Loucy (cell line): ENCODE measurements around the gene TBKBP1.

Source experiments
- H2AFZ ChIP-seq: fragments of 200-600 bp; sonication (generic); 2 replicates; pipeline ENCODE4 v1.6.0; 2016; ENCODE audit warnings: antibody characterized with exemption, mild to moderate bottlenecking, low read length, moderate library complexity
- H3F3A ChIP-seq: fragments of 200-600 bp; 2 replicates; pipeline ENCODE4 v1.6.0; 2016; ENCODE audit warnings: antibody characterized with exemption, low read depth, mild to moderate bottlenecking
- H3K27me3 ChIP-seq: fragments of 200-600 bp; sonication (generic); 2 replicates; pipeline ENCODE4 v1.6.1; 2014; ENCODE audit warnings: low read length, mild to moderate bottlenecking; ENCODE audit not compliant: insufficient read depth, poor library complexity, severe bottlenecking
- H3K36me3 ChIP-seq: fragments of 200-600 bp; sonication (generic); 2 replicates; pipeline ENCODE4 v1.6.1; 2016; ENCODE audit warnings: low read length; ENCODE audit not compliant: insufficient read depth
- H3K4me1 ChIP-seq: fragments of 200-600 bp; sonication (generic); 2 replicates; pipeline ENCODE4 v1.5.1; 2014; ENCODE audit warnings: low read length, mild to moderate bottlenecking; ENCODE audit not compliant: insufficient read depth, poor library complexity, severe bottlenecking
- H3K4me2 ChIP-seq: fragments of 200-600 bp; sonication (generic); 2 replicates; pipeline ENCODE4 v1.6.0; 2014; ENCODE audit warnings: antibody characterized with exemption, low read length, low read depth, mild to moderate bottlenecking; ENCODE audit not compliant: poor library complexity, severe bottlenecking
- H3K4me3 ChIP-seq: fragments of 200-600 bp; sonication (generic); 2 replicates; pipeline ENCODE4 v1.5.1; 2014; ENCODE audit warnings: low read length, mild to moderate bottlenecking, mixed read lengths; ENCODE audit not compliant: poor library complexity, severe bottlenecking
- H3K79me2 ChIP-seq: fragments of 200-600 bp; sonication (generic); 2 replicates; pipeline ENCODE4 v1.6.1; 2014; ENCODE audit warnings: low read length; ENCODE audit not compliant: insufficient read depth
- H3K9ac ChIP-seq: fragments of 200-600 bp; sonication (generic); 2 replicates; pipeline ENCODE4 v1.6.0; 2014; ENCODE audit warnings: mild to moderate bottlenecking, low read depth, low read length, moderate library complexity; ENCODE audit not compliant: poor library complexity, severe bottlenecking
- H3K9me2 ChIP-seq: fragments of 200-600 bp; sonication (generic); replicated peaks from 2 replicates; pipeline ENCODE4 v1.6.1; 2016; ENCODE audit warnings: low read depth, low read length, mixed read lengths
- H3K9me3 ChIP-seq: fragments of 200-600 bp; sonication (generic); 2 replicates; pipeline ENCODE4 v1.6.1; 2014; ENCODE audit warnings: mild to moderate bottlenecking, antibody characterized with exemption, low read length, low read depth; ENCODE audit not compliant: insufficient read depth
- H4K20me1 ChIP-seq: fragments of 200-600 bp; sonication (generic); 2 replicates; pipeline ENCODE4 v1.6.0; 2014; ENCODE audit warnings: antibody characterized with exemption, low read length, mild to moderate bottlenecking; ENCODE audit not compliant: insufficient read depth, poor library complexity, severe bottlenecking
- EZH2phosphoT487 ChIP-seq: fragments of 200-600 bp; IDR thresholded peaks from 2 replicates; pipeline ENCODE4 v1.6.1; 2018; ENCODE audit warnings: antibody characterized with exemption, mild to moderate bottlenecking, moderate library complexity, borderline replicate concordance
- TF ChIP-seq, protein P1 (sequence below): fragments of 200-600 bp; sonication (generic); conservative IDR thresholded peaks from 2 replicates; pipeline ENCODE4 v1.5.1; 2014; ENCODE audit warnings: mild to moderate bottlenecking, antibody characterized with exemption, low read length

TBKBP1 gene

DNA sequence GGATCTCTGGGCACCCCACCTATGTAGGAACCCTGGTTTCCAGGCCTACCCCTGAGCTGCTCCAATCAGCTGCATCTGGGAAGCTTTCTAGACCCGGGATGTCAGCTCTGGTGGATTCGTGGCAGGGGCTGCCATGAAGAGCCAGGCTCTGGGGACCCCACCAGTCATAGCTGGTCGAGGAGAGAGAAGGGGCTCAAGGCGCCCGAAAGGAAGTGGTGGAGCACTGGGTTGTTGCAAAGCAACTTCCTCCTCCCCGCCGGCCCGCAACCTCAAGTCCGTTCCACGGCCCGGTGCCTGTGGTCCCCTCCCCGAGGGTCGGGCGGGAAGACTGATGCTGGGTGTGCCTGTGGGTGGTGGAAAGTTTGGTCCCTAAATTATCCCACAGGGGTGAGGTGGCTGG is 10.2 kb downstream of the TBKBP1 start:
- H3K9ac ChIP-seq: peak overlapping the region; percentile 51
- TF ChIP-seq, protein P1, sequence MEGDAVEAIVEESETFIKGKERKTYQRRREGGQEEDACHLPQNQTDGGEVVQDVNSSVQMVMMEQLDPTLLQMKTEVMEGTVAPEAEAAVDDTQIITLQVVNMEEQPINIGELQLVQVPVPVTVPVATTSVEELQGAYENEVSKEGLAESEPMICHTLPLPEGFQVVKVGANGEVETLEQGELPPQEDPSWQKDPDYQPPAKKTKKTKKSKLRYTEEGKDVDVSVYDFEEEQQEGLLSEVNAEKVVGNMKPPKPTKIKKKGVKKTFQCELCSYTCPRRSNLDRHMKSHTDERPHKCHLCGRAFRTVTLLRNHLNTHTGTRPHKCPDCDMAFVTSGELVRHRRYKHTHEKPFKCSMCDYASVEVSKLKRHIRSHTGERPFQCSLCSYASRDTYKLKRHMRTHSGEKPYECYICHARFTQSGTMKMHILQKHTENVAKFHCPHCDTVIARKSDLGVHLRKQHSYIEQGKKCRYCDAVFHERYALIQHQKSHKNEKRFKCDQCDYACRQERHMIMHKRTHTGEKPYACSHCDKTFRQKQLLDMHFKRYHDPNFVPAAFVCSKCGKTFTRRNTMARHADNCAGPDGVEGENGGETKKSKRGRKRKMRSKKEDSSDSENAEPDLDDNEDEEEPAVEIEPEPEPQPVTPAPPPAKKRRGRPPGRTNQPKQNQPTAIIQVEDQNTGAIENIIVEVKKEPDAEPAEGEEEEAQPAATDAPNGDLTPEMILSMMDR: no peak
- TF ChIP-seq EZH2phosphoT487: no peak
- no peaks in the 10 kb centered on the region for H3K36me3 ChIP-seq
- H4K20me1 ChIP-seq: no peaks in the 10 kb centered on the region
- no peaks in the 10 kb centered on the region for H3K79me2 ChIP-seq
- H3K4me2 ChIP-seq: peak overlapping the region; percentile 57
- H2AFZ ChIP-seq: no peak overlapping the region
- no peaks in the 10 kb centered on the region for H3K27me3 ChIP-seq
- H3K4me1 ChIP-seq: peaks cover 63% of the 10 kb centered on the region
- H3K9me3 ChIP-seq: no peaks in the 10 kb centered on the region
- no peaks in the 10 kb centered on the region for H3K9me2 ChIP-seq
- peak overlapping the region; percentile 36 for H3K4me3 ChIP-seq
- H3F3A ChIP-seq: no peaks in the 10 kb centered on the region

DNA sequence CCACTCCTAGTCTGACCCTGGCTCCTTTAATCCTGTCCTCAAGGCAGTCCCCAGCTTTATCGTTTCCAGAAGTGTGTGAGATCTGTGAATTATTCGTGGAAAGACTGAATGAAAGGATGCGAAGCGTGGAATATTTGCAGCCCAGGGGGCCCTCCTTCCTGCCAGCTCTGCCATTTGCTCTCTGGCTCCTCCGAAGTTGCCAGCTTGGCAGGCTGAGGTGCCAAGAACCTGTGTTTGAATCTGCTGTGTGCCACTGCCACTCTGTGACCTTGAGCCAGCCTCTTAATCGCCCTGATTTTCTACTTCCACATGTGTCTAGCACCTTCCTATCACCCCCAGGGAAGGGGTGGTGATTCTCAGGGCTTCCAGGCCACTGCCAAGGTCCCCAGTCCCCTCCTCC is 10.8 kb downstream of the TBKBP1 start:
- Histone ChIP-seq H3K27me3 (no peaks in the 10 kb centered on the region), H2AFZ (no peak overlapping the region), H3K4me2 (peak overlapping the region; percentile 57), H3K4me3 (no peak overlapping the region), H3K79me2 (no peaks in the 10 kb centered on the region), H3K4me1 (peaks cover 63% of the 10 kb centered on the region), H3K9me2 (no peaks in the 10 kb centered on the region), H3F3A (no peaks in the 10 kb centered on the region), H4K20me1 (no peaks in the 10 kb centered on the region), H3K9ac (peak overlapping the region; percentile 51), H3K9me3 (no peaks in the 10 kb centered on the region), H3K36me3 (no peaks in the 10 kb centered on the region; the same call in 1 of the 2 replicates)
- TF ChIP-seq, protein P1: no peak
- no peak for TF ChIP-seq EZH2phosphoT487

DNA sequence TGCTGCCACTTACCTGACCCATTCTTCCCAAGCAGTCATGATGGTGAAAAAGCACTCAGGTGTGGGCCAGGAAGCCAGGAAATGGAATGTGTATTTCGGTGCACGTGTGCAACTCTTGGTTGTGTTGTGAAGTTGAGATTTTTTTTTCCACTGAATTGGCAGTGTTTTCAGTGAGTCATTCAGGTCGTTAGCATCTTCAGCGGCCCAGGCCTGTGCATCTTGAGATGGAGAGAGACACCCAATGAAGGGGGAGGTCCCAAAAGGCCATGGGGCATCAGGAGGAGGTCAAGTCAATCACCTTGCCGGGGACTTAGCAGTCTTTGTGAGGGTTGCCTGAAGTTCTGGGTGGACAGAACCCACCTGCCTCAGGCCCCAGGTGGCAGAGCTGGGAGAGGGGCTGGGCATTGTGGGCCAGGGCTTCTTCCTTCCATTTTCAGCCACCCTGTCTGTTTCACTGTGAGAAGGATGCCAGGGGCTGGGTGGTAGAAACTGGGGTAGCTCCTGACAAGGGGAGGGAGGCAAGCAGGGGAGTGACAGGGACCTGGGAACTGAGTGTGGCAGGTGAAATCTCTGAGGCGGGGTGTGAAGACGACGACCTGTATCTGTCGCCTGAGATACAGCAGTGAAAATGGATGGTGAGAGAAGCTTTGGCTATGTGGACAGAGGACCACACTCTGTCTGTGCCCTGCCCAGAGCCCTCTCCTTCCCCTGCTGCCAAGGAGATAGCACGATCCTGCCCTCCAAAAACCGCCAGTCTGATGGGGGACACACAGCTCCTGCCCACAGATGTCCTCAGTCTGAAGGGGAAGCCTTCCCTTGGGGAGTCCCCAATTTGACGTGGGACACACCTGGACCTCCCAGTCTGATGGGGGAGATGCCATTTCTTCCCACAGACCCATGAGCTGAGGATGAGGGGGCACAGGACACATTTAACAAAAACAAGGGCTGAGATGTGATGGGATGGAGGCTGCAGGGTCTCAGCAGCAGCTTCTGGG is 11.9 kb downstream of the TBKBP1 start:
- H3K9ac ChIP-seq: peak overlapping the region; percentile 39
- H3K27me3 ChIP-seq: no peaks in the 10 kb centered on the region
- H4K20me1 ChIP-seq: no peaks in the 10 kb centered on the region
- H3K36me3 ChIP-seq: no peaks in the 10 kb centered on the region; the same call in 1 of the 2 replicates
- H3K4me2 ChIP-seq: peak overlapping the region; percentile 62
- peaks cover 63% of the 10 kb centered on the region for H3K4me1 ChIP-seq
- no peaks in the 10 kb centered on the region for H3K9me2 ChIP-seq
- H2AFZ ChIP-seq: no peak overlapping the region
- H3F3A ChIP-seq: no peaks in the 10 kb centered on the region
- no peaks in the 10 kb centered on the region for H3K9me3 ChIP-seq
- H3K79me2 ChIP-seq: no peaks in the 10 kb centered on the region
- no peak overlapping the region for H3K4me3 ChIP-seq
- TF ChIP-seq, protein P1: no peak
- TF ChIP-seq EZH2phosphoT487: no peak
